ENCODE measurements around the gene WDR18. TPM values are rescaled to one million over a fixed set of nuclear protein-coding genes. Genes with fewer than 3 reads are reported as not detected.
"Not testable (repeated sequence)": the region's sequence is repeated elsewhere in the genome, so short reads cannot be mapped to it uniquely, and the experiment has no call there.

WDR18 gene
- total and polyA plus RNA-seq, 4 donors, result 15.5 to 68.8 (median 18.5) TPM

DNA sequence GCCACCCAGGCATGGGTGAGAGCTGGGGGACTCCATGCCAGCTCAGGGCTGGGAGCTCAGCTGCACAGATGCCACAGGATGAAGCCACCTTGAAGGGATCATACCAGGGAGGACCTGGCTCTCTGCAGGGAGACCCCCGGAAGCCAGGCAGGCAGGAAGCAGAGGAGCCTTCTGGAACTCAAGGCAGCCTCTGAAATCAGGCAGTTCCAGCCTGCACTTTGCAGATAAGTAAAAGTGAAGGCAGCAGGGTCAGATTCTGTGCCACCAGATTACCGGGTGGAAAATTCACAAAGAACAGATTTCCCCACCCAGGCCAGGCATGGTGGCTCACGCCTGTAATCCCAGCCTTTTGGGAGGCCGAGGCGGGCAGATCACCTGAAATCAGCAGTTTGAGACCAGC is 34.2 kb downstream of the WDR18 start:
- Histone ChIP-seq H3K4me3 (ENCODE audit: low read length in 2 of 2) (no peak overlapping the region), H3K27me3 (ENCODE audit: control insufficient read depth in 1 of 2, insufficient read depth in 2 of 2, low read length in 1 of 2) (no peaks in the 10 kb centered on the region), H3K9me3 (ENCODE audit: control insufficient read depth, low read length) (no peaks in the 10 kb centered on the region), H3K36me3 (ENCODE audit: control insufficient read depth in 1 of 2, insufficient read depth in 2 of 2, low read length in 1 of 2) (no peaks in the 10 kb centered on the region), H3K4me1 (ENCODE audit: control insufficient read depth in 1 of 2, insufficient read depth in 2 of 2, low read length in 2 of 2) (no peaks in the 10 kb centered on the region), H3K27ac (ENCODE audit: low read depth in 1 of 2, low read length in 2 of 2) (no peak overlapping the region)
- no peak for DNase-seq
- 78 to 83% methylated on average over 5 of the region's 5 CpGs for WGBS, 2 donors
- intact Hi-C loops (cut with DNase I), result no loop called here
- no peak for ATAC-seq (ENCODE audit: low FRiP score)

GRCh38 chr19:1018932-1019615 is 34.9 kb downstream of the WDR18 start:
- ATAC-seq (ENCODE audit: low FRiP score), result no peak

DNA sequence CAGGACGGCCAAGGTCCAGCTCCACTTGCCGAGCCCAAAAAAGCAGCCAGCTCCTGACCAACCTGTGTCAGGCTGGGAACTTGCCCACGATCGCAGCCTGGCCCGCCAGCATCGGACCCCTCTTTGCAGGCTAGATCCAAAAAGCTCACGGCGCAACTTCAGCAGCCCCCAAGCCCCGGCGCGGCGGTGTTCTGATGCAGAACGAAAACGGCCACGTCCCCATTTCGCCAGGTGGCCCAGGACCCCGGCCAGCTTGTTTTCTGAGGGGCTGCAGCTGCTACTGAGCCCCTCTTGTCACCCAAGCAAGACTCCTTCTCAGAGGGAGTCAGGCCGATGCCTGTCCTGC is 35.4 kb downstream of the WDR18 start:
- no peak overlapping the region for H3K27ac ChIP-seq (ENCODE audit: low read depth in 1 of 2, low read length in 2 of 2)
- H3K9me3 ChIP-seq (ENCODE audit: control insufficient read depth, low read length), result no peaks in the 10 kb centered on the region
- H3K36me3 ChIP-seq (ENCODE audit: control insufficient read depth in 1 of 2, insufficient read depth in 2 of 2, low read length in 1 of 2), result no peaks in the 10 kb centered on the region
- intact Hi-C loops (cut with DNase I), result no loop called here
- DNase-seq (no peak), ATAC-seq (ENCODE audit: low FRiP score) (no peak)
- 64 to 65% methylated on average over 18 of the region's 18 CpGs for WGBS, 2 donors
- no peaks in the 10 kb centered on the region for H3K4me1 ChIP-seq (ENCODE audit: control insufficient read depth in 1 of 2, insufficient read depth in 2 of 2, low read length in 2 of 2)
- peak overlapping the region; percentile 36 to 78 for H3K4me3 ChIP-seq (ENCODE audit: low read length in 2 of 2)
- no peaks in the 10 kb centered on the region for H3K27me3 ChIP-seq (ENCODE audit: control insufficient read depth in 1 of 2, insufficient read depth in 2 of 2, low read length in 1 of 2)

More at GRCh38 chr19:1018932-1019615, 34.9 kb downstream of the WDR18 start:
- no peak for DNase-seq
- H3K9me3 ChIP-seq (ENCODE audit: control insufficient read depth, low read length), result no peaks in the 10 kb centered on the region
- H3K4me1 ChIP-seq (ENCODE audit: control insufficient read depth in 1 of 2, insufficient read depth in 2 of 2, low read length in 2 of 2), result no peaks in the 10 kb centered on the region
- H3K4me3 ChIP-seq (ENCODE audit: low read length in 2 of 2), result no peak overlapping the region
- H3K27me3 ChIP-seq (ENCODE audit: control insufficient read depth in 1 of 2, insufficient read depth in 2 of 2, low read length in 1 of 2), result no peaks in the 10 kb centered on the region
- no peak overlapping the region for H3K27ac ChIP-seq (ENCODE audit: low read depth in 1 of 2, low read length in 2 of 2)
- WGBS, 2 donors, result 49 to 50% methylated on average over 17 of the region's 17 CpGs
- H3K36me3 ChIP-seq (ENCODE audit: control insufficient read depth in 1 of 2, insufficient read depth in 2 of 2, low read length in 1 of 2), result no peaks in the 10 kb centered on the region
- intact Hi-C loops (cut with DNase I), result no loop called here

DNA sequence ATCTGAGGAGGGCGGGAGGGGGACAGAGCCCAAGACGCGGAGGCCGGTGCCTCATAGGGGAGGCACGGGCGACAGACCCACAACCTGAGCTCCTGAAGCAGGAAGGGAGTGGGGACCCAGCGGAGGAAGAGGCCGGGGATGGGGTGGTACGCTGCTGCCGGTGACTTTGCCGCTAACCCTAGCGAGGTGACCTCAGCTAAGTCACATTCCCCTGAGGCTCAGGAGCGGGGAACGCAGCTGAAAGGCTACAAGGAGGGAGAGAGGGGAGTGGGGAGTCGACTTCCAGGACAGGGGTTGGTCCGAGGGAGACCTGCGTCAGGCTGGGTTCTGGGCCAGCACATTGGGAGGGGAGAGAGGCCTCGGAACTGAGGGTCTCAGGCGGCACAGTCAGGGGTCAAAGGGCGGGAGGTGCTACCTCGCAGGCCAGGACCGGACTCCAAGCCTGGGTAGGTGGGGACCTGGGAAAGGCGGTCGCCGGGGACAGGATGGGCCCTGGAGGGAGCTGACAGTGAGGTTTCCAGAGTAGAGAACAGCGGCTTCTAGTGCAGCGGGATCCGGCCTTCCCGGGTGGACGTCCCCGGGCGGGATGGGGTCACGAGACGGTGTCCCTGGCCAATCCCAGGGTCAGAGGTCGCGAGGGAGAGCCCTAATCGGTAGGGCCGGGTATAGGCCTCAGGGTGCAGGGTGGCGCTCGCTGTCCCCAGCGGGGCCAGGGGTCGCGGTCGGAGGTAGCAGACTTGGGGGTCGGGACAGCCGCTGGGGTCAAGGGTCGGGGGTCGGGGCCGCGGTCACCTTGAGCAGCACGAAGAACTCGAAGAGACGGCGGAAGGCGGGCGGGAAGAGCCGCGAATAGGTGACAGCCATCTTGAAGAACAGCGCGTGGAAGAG is 36.1 kb downstream of the WDR18 start:
- no peaks in the 10 kb centered on the region for H3K27me3 ChIP-seq (ENCODE audit: control insufficient read depth in 1 of 2, insufficient read depth in 2 of 2, low read length in 1 of 2)
- H3K9me3 ChIP-seq (ENCODE audit: control insufficient read depth, low read length), result no peaks in the 10 kb centered on the region
- ATAC-seq (ENCODE audit: low FRiP score) (no peak), DNase-seq (peak in 1 of 2 donors; percentile 72)
- no peak overlapping the region for H3K27ac ChIP-seq (ENCODE audit: low read depth in 1 of 2, low read length in 2 of 2)
- no peaks in the 10 kb centered on the region for H3K4me1 ChIP-seq (ENCODE audit: control insufficient read depth in 1 of 2, insufficient read depth in 2 of 2, low read length in 2 of 2)
- intact Hi-C loops (cut with DNase I), result loop anchor here in 1 of 2 donors (2.0 kb wide), 1 partner anchor 83 kb away; the partner anchor contains the start of gene GPX4
- WGBS, 2 donors, result 2 to 3% methylated on average over 59 to 60 of the region's 60 CpGs
- no peaks in the 10 kb centered on the region for H3K36me3 ChIP-seq (ENCODE audit: control insufficient read depth in 1 of 2, insufficient read depth in 2 of 2, low read length in 1 of 2)
- H3K4me3 ChIP-seq (ENCODE audit: low read length in 2 of 2), result peak overlapping the region; percentile 36 to 78

DNA sequence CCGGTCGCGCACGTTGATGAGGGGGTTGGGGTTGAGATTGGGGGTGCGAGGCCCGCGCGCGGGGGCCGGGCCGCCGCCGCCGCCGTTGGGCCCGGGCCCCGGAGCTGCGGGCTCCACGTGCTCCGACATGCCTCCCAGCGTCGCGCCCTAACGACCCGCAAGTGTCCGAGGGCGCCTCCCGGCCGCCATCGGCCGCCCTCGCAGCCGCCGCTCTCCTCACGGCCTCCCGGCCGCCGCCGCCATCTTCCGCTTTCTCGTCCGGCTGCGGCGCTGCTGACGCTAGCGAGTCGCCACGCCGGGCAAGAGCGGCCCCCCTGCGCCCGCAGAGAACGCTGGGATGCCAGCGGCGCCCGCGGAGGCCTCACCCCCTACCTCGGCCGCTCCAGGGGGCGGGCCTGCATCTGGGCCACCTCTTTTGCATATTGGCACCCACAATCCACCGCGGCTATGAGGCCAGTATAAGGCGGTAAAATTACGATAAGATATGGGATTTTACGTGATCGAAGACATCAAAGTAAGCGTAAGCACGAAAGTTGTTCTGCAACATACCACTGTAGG is 36.8 kb downstream of the WDR18 start, which contains the start of gene TMEM259:
TMEM259 (minus strand) TSS at position 256 of the 558 bp plus-strand sequence; CDS start at position 129, 127 bp downstream.
- 0 to 1% methylated on average over 57 to 68 of the region's 68 CpGs for WGBS, 2 donors
- Histone ChIP-seq H3K27ac (ENCODE audit: low read depth in 1 of 2, low read length in 2 of 2) (peak within 1 kb of the TSS in 1 of 2 donors; percentile 87), H3K4me3 (ENCODE audit: low read length in 2 of 2) (peak within 1 kb of the TSS; percentile 36 to 78), H3K27me3 (ENCODE audit: control insufficient read depth in 1 of 2, insufficient read depth in 2 of 2, low read length in 1 of 2) (no peaks in the 10 kb centered on the region), H3K9me3 (ENCODE audit: control insufficient read depth, low read length) (no peaks in the 10 kb centered on the region), H3K36me3 (ENCODE audit: control insufficient read depth in 1 of 2, insufficient read depth in 2 of 2, low read length in 1 of 2) (no peaks in the 10 kb centered on the region), H3K4me1 (ENCODE audit: control insufficient read depth in 1 of 2, insufficient read depth in 2 of 2, low read length in 2 of 2) (no peaks in the 10 kb centered on the region)
- ATAC-seq (ENCODE audit: low FRiP score), result peak; percentile 96
- intact Hi-C loops (cut with DNase I), result loop anchor here in 1 of 2 donors (2.0 kb wide), 1 partner anchor 82 kb away; the partner anchor contains the start of gene GPX4
- DNase-seq, result peak; percentile 98 to 99

GRCh38 chr19:1023883-1024188 is 39.7 kb downstream of the WDR18 start:
- WGBS, 2 donors, result 80 to 81% methylated on average over 5 of the region's 5 CpGs
- ATAC-seq (ENCODE audit: low FRiP score); H3K27ac ChIP-seq (ENCODE audit: low read depth in 1 of 2, low read length in 2 of 2); intact Hi-C loops (cut with DNase I); DNase-seq; H3K4me1 ChIP-seq (ENCODE audit: control insufficient read depth in 1 of 2, insufficient read depth in 2 of 2, low read length in 2 of 2); H3K9me3 ChIP-seq (ENCODE audit: control insufficient read depth, low read length); H3K4me3 ChIP-seq (ENCODE audit: low read length in 2 of 2); H3K27me3 ChIP-seq (ENCODE audit: control insufficient read depth in 1 of 2, insufficient read depth in 2 of 2, low read length in 1 of 2); H3K36me3 ChIP-seq (ENCODE audit: control insufficient read depth in 1 of 2, insufficient read depth in 2 of 2, low read length in 1 of 2): not testable (repeated sequence)

GRCh38 chr19:1025080-1025479 is 40.9 kb downstream of the WDR18 start:
- not testable (repeated sequence) for DNase-seq; H3K27me3 ChIP-seq (ENCODE audit: control insufficient read depth in 1 of 2, insufficient read depth in 2 of 2, low read length in 1 of 2); H3K36me3 ChIP-seq (ENCODE audit: control insufficient read depth in 1 of 2, insufficient read depth in 2 of 2, low read length in 1 of 2); ATAC-seq (ENCODE audit: low FRiP score); H3K4me3 ChIP-seq (ENCODE audit: low read length in 2 of 2); H3K27ac ChIP-seq (ENCODE audit: low read depth in 1 of 2, low read length in 2 of 2); H3K9me3 ChIP-seq (ENCODE audit: control insufficient read depth, low read length); H3K4me1 ChIP-seq (ENCODE audit: control insufficient read depth in 1 of 2, insufficient read depth in 2 of 2, low read length in 2 of 2)
- intact Hi-C loops (cut with DNase I), result loop anchor here in 1 of 2 donors (5.0 kb wide), 1 partner anchor 77 kb away; the partner anchor contains the start of gene GPX4
- 78 to 80% methylated on average over 6 of the region's 6 CpGs for WGBS, 2 donors

DNA sequence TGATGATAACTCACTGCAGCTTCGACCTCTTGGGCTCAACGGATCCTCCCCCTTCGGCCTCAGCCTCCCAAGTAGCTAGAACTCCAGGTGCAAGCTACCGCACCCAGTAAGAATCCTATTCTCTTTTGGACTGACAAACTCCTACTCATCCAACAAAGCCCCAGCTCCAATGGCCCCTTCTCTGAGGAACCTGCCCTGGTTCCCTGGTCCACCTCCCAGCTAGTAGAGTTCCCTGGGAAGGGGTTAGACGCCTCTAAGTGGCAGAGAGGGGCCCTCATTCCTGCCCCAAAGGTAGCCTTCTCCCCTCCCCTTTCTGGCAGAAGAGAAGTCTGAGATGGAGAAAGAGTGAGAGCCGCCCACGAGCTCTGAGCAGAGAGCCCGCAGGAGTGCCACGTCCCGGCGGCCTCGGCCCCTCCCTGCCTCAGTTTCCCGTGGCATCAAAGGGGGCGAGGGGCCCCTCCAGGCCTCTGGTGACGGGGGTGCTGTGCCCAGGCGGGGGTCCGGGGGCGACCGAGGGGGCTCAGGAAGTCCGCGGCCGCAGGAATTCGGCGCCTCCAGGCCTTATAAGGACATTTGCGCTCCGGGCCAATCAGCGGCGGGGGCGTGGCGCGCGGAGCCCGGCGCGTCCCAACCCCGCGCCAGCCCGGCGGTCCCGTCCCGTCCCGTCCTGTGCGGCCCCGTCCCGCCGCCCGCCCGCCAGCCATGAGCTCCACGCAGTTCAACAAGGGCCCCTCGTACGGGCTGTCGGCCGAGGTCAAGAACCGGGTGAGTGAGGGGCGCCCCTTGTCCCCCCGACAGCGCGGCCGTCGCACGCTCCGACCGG is 42.0 kb downstream of the WDR18 start, which contains the start of gene CNN2:
CNN2 (plus strand) TSS at position 649 of the 823 bp plus-strand sequence; CDS start at position 703, 54 bp downstream.
- WGBS, 2 donors, result 5% methylated on average over 53 to 63 of the region's 63 CpGs
- H3K9me3 ChIP-seq (ENCODE audit: control insufficient read depth, low read length), result no peaks in the 10 kb centered on the region

More for the DNA sequence above, 42.0 kb downstream of the WDR18 start, which contains the start of gene CNN2:
- Histone ChIP-seq H3K4me3 (ENCODE audit: low read length in 2 of 2) (peak within 1 kb of the TSS; percentile 98), H3K4me1 (ENCODE audit: control insufficient read depth in 1 of 2, insufficient read depth in 2 of 2, low read length in 2 of 2) (no peaks in the 10 kb centered on the region), H3K27me3 (ENCODE audit: control insufficient read depth in 1 of 2, insufficient read depth in 2 of 2, low read length in 1 of 2) (no peaks in the 10 kb centered on the region), H3K27ac (ENCODE audit: low read depth in 1 of 2, low read length in 2 of 2) (peak within 1 kb of the TSS; percentile 99 to 100), H3K36me3 (ENCODE audit: control insufficient read depth in 1 of 2, insufficient read depth in 2 of 2, low read length in 1 of 2) (peaks cover 0 to 1% of the 10 kb centered on the region in 2 donors)
- intact Hi-C loops (cut with DNase I), result loop anchor here in 1 of 2 donors (5.0 kb wide), 1 partner anchor 76 kb away; the partner anchor contains the start of gene GPX4
- peak; percentile 87 for ATAC-seq (ENCODE audit: low FRiP score)
- peak; percentile 89 to 95 for DNase-seq

All from aorta (tissue), 5 donors.